Fibroblast of pulmonary artery (primary cell): ENCODE data around the gene POPDC2.

ENCODE experiments used
- DNase-seq: peaks from one replicate; pipeline ENCODE4 v3.0.0-alpha.2; 2010; ENCODE audit warnings: low read depth
- H3K4me3 ChIP-seq: replicated peaks from 2 replicates; pipeline ENCODE4 v1.5.1; 2011; ENCODE audit warnings: low read depth, mild to moderate bottlenecking, control low read depth, low read length, moderate library complexity
- CTCF ChIP-seq: IDR thresholded peaks from 2 replicates; pipeline ENCODE4 v1.5.1; 2011; ENCODE audit warnings: mild to moderate bottlenecking, control low read depth, low read length, inconsistent platforms; ENCODE audit errors: missing control alignments

The POPDC2 gene

GRCh38 chr3:119632216-119632615 is 28.2 kb downstream of the POPDC2 start:
- no peak for DNase-seq
- TF ChIP-seq CTCF = no peak
- H3K4me3 ChIP-seq = no peak overlapping the region

- TF ChIP-seq CTCF = no peak
- DNase-seq = no peak
- no peak overlapping the region for H3K4me3 ChIP-seq
Measured at GRCh38 chr3:119631516-119631915, 28.9 kb downstream of the POPDC2 start.

- no peak overlapping the region for H3K4me3 ChIP-seq
- no peak for TF ChIP-seq CTCF
- DNase-seq = no peak
Measured at GRCh38 chr3:119630880-119631329, 29.5 kb downstream of the POPDC2 start.

- peak; percentile 77 for DNase-seq
- no peak overlapping the region for H3K4me3 ChIP-seq
- TF ChIP-seq CTCF = no peak
Measured at GRCh38 chr3:119630128-119630879, 30.1 kb downstream of the POPDC2 start.

- TF ChIP-seq CTCF = no peak
- DNase-seq = no peak
- no peak overlapping the region for H3K4me3 ChIP-seq
Measured at GRCh38 chr3:119628816-119629445, 31.5 kb downstream of the POPDC2 start.

- TF ChIP-seq CTCF = no peak
- DNase-seq = no peak
- no peak overlapping the region for H3K4me3 ChIP-seq
Measured at GRCh38 chr3:119628390-119628789, 32.0 kb downstream of the POPDC2 start.

GRCh38 chr3:119627461-119627860 is 32.9 kb downstream of the POPDC2 start:
- no peak overlapping the region for H3K4me3 ChIP-seq
- no peak for TF ChIP-seq CTCF
- DNase-seq = peak; percentile 42
